RCC 7860 (cell line): ENCODE measurements around the gene UQCRC2.
"Not testable (repeated sequence)": the region's sequence is repeated elsewhere in the genome, so short reads cannot be mapped to it uniquely, and the experiment has no call there.

Source experiments
- DNase-seq: peaks from one replicate; pipeline ENCODE4 v3.0.0-alpha.2; 2015; ENCODE audit warnings: low spot score
- FAIRE-seq: peaks from 2 replicates; lab custom pipeline; 2012; peaks lifted over from hg19 to GRCh38; lab: Jason Lieb, UNC

UQCRC2 gene

DNA sequence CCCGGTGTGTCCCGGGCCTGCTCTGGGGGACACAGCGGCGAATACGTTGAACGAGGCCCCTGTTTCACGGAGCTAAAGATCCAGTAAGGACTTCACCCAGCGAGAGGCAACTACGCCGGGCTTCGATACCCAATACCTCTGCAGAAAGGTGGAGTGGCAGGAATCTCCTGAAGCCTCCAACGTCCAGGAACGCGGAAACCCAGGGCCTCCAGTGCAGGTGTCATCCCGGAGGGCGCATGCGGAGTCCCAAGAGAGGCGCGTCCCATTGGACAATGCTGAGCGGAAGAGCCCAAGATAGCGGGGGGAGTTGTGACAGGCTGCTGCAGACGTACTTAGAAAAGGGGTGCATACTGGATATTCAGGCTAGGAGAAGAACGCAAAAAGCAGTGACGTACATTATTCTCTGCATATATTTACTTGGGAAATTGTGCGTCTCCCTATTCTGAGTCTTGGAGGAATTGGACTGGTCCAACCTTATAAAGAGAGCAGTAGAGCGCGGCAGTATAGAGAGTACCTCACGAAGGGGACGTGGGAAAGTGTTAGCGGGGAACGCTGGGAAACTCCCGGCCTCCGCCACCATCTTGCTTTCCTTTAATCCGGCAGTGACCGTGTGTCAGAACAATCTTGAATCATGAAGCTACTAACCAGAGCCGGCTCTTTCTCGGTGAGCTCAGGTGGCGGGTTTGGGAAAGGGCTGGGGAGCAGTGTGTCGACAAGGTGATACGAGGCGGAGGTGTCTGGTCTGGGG is at the start of gene UQCRC2:
TSS of gene UQCRC2 (plus strand) at position 569 of the 748 bp plus-strand sequence. CDS start at position 632, 63 bp downstream.
- DNase-seq (peak; percentile 85), FAIRE-seq (peak; percentile 4)

DNA sequence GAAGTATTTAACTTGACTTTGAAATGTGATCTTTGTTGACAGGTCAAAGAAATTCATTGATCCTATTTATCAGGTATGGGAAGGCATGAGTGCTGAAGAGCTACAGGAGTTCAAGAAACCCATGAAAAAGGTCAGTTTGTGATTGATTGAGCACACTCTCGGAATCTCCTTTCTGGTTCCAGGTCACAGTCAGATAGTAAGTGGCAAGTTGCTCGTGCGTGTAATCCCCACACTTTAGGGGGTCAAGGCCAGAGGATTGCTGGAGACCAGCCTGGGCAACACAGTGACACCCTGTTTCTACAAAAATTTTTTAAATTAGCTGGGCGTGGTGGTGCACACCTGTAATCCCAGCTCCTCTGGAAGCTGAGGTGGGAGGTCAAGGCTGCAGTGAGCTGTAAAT is 20.5 kb upstream of the UQCRC2 start:
- FAIRE-seq, DNase-seq: not testable (repeated sequence)

DNA sequence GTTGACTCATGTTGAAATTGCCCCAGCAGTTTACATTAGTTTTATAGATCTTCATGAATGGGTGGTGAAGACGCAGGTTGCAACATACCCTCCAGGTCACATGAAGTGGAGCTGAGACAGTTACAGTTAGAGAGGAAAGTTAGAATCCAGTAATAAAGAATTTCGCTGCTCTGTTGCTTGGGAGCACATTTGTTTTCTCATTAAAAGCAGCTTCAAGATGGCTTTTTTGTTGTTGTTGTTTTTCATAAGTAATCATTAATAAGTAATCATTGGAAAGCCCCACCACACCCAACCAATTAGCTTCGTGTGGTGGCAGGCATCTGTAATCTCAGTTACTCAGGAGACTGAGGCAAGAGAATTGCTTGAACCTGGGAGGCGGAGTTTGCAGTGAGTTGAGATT is 19.8 kb upstream of the UQCRC2 start:
- FAIRE-seq, DNase-seq: not testable (repeated sequence)

DNA sequence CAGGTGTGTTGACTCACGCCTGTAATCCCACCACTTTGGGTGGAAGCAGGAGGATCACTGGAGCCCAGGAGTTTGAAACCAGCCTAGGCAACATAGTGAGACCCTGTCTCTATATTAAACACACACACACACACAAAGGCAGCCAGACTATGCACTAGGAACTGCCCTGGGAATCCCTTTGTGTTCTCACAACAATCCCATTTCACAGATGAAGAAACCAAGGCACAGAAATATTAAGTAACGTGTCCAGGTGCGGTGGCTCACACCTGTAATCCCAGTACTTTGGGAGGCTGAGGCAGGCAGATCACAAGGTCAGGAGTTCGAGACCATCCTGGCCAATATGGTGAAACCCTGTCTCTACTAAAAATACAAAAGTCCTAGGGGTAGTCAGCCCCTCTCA is 19.4 kb upstream of the UQCRC2 start:
- DNase-seq, FAIRE-seq: not testable (repeated sequence)

DNA sequence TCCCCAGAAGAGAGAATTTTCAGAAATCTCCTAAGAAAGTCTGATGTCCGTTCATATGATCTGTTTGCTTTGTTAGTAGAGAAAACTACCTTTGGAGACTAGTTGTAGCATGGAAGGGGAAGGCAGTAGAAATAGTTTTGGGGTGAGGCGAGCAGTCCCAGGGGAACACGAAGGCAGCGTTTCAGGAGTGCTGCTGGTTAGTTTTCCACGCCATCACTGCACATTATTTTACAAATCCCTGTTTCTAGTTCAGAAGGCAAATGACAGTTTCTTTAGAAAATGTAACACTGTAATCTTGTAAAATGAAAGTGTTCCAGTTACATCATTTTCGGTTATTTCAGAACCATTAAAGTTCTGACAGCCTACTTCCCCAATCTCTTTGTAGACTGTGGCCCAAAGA is 16.9 kb upstream of the UQCRC2 start:
- DNase-seq = not testable (repeated sequence)

DNA sequence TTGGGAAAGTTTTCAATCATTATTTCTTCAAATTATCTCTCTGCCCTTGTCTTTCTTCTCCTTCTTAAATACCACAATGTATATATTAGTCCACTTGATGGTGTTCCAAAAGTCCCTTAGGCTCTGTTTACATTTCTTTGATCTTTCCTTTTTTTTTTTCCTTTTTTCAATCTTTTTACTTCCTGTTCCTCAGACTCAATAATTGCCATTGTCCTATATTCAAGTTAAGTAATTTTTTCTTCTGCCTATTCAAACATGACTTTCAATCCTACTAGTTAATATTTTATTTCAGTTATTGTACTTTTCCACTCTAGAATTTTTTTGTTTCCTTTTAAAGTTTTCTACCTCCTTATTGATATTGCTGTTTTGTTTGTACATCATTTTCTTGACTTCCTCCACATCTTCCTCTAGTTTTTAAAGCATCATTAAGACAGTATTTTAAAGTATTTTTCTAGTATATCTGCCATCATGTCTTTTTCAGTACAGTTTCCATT is 15.8 kb upstream of the UQCRC2 start:
- FAIRE-seq = no peak
- DNase-seq = no peak

More for the DNA sequence above, 16.9 kb upstream of the UQCRC2 start:
- not testable (repeated sequence) for FAIRE-seq

DNA sequence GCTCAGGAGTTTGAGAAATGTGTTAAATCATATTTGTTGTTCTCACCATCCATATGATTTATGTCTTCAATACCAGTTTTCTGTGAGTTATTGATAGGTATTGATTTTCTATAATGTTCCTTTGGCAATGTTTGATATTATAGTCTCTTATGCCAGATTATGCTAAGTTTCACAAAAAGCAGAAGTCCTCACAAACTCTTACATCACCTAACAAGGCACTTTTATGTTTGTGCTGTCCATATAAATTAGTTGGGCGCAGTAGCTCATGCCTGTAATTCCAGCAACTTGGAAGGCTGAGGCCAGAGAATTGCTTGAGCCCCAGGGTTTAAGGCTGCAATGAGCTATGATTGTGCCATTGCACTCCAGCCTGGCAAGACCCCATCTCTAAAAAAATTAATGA is 12.6 kb upstream of the UQCRC2 start:
- FAIRE-seq (no peak), DNase-seq (no peak)

DNA sequence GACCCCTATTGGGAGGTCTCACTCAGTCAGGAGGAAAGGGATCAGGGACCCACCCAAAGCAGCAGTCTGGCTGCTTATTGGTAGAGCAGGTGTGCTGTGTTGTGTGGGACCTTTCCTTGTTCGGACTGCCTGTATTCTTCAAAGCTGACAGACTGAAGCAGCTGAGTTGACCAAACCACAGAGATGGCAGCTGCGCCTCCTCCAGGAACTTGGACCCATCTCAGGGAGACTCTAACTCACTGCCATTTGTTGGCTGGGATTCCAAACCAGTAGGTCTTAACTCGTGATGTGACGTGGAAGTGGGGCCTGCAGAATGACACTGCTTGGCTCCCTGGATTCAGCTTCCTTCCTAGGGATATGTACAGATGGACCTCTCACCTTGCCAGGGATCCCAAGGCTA is 9.6 kb upstream of the UQCRC2 start:
- no peak for DNase-seq

DNA sequence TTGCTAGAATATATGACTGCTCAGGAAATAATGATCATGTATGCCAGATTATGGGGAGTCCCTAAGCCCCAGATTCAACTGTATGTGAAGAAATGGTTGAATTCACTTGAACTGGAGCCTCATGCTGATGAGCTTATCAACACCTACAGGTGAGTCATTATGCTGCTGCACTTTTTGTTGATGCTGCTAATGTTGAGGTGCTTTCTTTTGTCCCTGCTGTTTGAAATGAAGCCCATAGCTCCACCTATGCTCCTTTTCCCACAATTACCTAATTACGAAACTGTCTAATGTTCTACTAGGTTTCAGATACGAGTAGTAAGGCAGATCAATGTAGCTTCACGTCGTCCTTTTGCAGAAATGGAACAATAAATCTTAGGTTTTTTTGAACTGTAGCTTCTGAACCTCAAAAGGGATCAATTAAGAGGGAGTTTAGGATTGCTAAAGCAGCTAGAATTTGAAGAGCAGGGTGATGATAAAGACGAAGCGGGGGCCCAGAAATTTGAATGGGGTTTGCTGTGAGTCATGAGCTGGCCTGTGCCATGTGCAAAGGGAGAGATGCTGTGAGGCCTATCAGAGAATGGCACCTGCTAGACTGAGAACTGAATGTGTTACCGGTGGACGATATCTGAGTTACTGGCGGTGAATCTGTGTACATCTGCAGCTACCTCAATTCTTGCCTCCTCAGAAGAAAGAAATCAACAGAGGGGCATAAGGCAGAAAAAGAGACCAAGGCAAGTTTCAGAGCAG is 6.1 kb upstream of the UQCRC2 start:
- FAIRE-seq = no peak

More for the DNA sequence above, 9.6 kb upstream of the UQCRC2 start:
- no peak for FAIRE-seq

DNA sequence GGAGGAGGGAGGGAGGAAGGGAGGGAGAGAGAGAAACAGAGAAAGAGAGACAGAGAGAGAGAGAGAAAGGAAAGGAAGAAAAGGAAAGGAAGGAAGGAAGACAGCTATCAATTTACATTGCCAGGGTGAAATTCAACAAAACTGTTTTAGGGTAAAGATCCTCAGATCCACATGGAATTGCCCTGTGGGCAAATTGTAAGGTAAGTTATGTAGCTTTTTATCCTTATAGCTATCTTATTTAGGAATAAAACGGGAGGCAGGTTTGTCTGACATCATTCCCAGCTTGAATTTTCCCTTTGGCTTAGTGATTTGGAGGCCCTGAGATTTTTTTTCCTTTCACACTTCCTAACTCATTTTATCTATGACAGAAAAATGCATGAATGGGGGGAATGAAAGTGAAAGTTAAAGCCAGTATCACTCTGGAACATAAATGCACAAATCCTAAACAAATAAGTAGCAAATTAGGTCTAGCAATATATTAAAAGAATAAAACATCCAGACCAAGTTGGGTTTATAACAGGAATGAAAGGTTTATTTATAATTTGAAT is 3.4 kb upstream of the UQCRC2 start:
- DNase-seq (no peak), FAIRE-seq (no peak)

More for the DNA sequence above, 6.1 kb upstream of the UQCRC2 start:
- no peak for DNase-seq

DNA sequence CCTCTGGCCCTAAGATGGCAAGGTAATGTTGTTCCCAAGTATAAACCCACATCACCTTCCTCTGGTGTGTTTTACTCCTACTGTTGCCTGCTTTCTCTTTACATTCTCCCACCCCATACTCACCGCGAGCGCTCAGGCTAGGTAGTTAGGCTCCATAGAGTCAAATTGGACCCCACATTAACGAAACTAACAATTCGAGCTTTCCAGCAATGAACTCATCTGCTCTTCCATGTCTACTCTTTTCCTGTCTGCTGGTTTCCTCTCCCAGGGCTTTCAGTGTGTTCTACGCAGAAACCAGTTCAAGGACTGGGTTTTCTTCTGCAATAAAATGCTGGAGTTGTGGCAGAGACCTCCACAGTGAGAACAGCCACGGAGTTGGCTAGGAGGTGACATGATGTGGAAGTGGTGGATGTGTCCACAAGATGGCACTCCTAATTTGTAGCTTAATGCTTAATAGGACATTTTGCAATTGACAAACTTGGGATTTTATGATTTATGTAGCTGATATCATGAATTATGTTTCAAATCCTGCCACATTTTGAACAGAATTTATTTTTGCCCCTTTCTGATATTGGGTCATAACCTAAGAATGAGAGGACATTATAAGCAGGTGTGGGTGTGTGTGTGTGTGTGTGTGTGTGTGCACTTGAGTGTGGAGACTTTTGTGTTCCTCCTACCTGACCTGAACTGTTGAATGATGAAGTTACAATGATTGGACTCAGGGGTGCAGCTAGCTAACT is 2.2 kb upstream of the UQCRC2 start:
- DNase-seq (no peak), FAIRE-seq (no peak)

DNA sequence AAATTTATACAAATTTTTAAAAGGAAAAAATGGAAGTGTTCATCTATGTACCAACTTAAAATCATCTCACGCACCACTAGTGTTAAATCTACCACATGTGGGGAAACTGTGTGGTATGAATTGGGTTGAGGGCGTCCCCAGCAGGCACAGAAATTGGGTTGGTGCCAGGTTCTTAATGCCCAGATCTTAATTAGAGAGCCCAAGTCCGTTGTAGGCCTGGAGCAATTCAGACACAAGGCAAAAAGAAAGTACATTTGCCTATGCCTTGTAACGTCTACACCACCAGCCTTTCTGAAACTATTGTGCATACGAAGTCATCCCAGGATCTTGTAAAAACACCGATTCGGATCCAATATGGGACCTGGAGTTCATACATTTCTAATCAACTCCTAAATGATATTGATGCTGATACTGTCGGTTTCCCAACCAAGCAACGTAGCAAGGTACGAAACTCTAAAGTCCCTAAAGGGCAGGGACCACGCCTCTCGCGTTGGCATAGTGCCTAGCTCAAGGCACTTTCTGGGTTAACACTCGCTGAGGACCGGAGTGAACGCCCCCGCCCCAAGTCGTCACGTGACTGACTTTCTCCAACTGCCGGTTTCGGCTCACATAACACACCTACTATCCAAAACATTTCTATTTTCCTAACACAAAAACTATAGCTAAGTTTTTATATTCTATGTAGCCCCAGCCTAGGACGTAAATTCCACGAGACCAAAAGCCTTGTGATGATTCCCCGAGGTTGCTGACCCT is 945 bp upstream of the UQCRC2 start:
- DNase-seq (peak; percentile 12), FAIRE-seq (no peak)

DNA sequence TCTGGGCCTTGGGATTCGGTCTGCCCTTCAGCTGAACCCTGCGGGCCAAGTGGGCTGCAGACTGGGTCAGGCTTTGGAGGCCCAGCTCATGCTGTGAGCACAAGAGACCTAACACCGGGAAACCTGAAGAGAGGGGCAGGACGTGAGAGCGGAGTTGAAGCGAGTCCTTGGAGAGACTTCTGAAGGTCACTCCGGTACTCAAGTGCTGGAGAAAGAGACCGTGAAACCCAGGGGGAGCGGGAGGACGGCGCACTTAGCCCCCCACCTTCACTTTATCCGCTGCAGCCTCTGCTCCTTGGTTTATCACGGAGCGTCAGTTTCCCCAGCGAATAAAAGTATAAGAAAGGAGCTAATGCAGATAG is 361 bp downstream of the UQCRC2 start:
- no peak for DNase-seq

DNA sequence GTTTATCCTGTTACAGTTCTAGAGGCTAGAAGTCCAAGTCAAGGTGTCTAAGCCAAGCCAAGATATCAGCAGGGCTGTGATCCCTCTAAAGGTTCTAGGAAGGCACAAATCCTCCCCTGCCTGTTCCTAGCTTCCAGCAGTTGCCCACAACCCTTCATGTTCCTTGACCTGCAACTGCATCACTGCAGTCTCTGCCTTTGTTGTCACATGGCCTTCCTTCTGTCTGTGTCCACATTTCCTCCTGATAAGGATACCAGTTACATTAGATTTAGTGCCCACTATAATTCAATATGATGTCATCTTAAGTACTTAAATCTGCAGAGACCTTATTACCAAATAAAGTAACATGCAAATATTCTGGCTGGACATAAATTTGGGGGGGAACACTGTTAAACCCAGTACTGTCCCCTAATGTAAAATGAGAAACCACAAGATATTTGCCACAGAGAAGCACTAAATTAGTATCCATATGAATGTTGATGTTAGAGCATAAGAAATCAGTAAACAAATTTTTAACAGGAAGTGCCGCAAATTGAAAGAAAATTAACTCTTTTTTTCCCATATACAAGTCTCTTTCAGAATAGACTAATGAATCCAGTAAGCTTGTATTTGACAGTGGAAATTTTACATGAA is 4.7 kb downstream of the UQCRC2 start:
- FAIRE-seq (no peak), DNase-seq (no peak)

More for the DNA sequence above, 361 bp downstream of the UQCRC2 start:
- FAIRE-seq = no peak

DNA sequence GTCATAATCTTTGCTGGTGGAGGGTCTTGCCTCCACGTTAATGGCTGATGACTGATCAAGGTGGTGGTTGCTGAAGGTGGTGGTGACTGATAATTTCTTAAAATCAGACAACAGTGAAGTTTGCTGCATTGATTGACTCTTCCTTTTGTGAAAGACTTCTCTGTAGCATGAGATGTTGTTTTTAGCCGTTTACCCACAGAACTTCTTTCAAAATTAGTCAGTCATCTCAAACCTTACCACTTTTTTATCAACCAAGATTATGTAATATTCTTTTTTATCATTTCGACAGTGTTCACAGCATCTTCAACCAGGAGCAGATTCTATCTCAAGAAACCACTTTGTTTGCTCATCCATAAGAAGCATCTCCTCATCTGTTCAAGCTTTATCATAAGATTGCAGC is 5.9 kb downstream of the UQCRC2 start:
- FAIRE-seq (no peak), DNase-seq (no peak)

DNA sequence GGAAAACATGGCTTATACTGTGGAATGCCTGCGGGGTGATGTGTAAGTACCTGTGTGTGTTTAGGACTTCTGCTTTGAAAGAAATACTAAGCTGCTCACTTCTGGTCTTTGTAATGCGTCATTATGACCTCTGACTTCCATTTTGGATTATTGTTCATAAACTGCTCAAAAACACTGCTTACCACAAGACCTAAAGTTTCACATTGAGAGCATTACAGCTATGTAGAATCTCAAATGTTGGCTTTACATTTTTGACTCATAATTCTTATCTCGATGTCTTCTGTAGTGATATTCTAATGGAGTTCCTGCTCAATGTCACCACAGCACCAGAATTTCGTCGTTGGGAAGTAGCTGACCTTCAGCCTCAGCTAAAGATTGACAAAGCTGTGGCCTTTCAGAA is 9.3 kb downstream of the UQCRC2 start:
- no peak for DNase-seq
- FAIRE-seq = no peak

DNA sequence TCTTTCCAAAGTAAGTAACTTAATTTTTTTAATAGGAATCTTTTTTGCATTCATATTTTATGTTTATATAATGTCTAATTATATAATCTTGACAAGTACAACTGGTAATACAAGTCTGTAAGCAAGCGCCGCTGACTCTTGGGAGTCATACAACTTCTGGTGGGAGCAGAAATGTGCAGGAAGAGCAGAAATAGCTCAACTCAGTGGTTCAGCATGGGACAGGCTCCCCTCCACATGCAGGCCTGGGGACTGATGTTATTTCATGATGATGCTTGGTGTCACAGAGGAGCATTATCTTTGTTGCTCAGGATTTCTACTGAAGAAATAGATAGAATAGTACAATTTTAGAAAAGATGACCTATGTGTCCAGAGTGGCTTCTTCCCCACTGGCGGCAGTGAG is 10.7 kb downstream of the UQCRC2 start:
- FAIRE-seq = no peak
- no peak for DNase-seq

DNA sequence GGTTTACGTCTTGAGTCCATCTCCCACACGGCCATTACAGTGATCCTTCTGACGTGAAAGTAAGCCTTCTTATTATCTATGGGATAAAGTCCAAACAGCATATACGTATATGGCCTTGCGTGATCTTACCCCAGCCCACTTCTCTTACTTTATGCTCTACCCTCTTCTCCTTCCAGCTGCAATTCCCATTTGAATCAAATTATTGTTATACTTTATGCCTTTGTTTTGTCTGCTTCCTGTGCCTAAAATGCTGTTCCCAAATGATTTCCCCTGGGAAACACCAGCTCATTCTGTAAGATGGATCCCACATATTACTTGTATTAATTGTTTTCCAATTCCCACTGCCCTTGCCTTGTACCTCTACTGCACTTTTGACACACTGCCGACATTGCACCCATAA is 11.2 kb downstream of the UQCRC2 start:
- no peak for FAIRE-seq
- DNase-seq = no peak

DNA sequence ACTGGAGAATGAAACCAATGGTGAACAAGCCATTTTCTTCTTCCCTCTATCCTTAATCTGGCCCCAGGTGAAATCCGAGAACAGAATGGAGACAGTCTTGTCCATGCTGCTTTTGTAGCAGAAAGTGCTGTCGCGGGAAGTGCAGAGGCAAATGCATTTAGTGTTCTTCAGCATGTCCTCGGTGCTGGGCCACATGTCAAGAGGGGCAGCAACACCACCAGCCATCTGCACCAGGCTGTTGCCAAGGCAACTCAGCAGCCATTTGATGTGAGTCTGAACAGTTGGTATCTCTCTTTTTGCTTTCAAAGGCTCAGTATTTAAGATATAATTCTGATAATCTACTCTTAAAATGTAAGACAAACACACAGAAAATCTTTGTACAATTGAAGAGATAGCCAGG is 18.7 kb downstream of the UQCRC2 start:
- DNase-seq = no peak
- no peak for FAIRE-seq

DNA sequence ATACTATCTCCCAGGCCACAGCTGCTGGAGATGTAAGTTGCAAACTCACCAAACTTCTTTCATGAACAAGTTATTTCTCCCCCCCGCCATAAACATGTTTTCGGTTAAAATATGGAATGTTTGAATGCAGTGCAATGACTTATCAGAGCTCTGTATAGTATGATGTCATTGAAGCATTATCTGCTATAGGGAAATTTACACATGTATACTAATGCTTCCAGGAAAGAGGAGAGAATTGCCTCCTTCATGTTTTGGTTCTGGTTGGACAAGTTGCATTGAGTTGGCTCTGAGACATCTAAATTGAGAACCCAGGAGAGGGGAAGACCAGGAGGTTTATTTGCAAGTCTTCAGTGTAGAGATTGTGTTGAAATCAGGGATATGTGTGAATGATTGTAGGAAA is 20.8 kb downstream of the UQCRC2 start:
- DNase-seq (no peak), FAIRE-seq (no peak)
